MM.1S (cell line): ENCODE measurements around the gene NFATC4.

Experiments
- EZH2 ChIP-seq: fragments of 300-600 bp; sonication (generic); optimal IDR thresholded peaks from 2 replicates; pipeline ENCODE3; 2017; ENCODE audit warnings: low read depth, mild to moderate bottlenecking, antibody characterized with exemption, low read length, mixed read lengths
- TF ChIP-seq, protein P1 (sequence below): fragments of 300-600 bp; sonication (generic); IDR thresholded peaks from 2 replicates; pipeline ENCODE4 v1.5.1; 2016; ENCODE audit warnings: antibody characterized with exemption, low read length, mixed read lengths

GRCh38 chr14:24418492-24418873 lies 50.5 kb downstream of the NFATC4 start:
- TF ChIP-seq, protein P1, sequence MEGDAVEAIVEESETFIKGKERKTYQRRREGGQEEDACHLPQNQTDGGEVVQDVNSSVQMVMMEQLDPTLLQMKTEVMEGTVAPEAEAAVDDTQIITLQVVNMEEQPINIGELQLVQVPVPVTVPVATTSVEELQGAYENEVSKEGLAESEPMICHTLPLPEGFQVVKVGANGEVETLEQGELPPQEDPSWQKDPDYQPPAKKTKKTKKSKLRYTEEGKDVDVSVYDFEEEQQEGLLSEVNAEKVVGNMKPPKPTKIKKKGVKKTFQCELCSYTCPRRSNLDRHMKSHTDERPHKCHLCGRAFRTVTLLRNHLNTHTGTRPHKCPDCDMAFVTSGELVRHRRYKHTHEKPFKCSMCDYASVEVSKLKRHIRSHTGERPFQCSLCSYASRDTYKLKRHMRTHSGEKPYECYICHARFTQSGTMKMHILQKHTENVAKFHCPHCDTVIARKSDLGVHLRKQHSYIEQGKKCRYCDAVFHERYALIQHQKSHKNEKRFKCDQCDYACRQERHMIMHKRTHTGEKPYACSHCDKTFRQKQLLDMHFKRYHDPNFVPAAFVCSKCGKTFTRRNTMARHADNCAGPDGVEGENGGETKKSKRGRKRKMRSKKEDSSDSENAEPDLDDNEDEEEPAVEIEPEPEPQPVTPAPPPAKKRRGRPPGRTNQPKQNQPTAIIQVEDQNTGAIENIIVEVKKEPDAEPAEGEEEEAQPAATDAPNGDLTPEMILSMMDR = no peak
- no peak for TF ChIP-seq EZH2
